PC-3 (cell line): Measurements from ENCODE around the gene TSPEAR. TPM values are rescaled to one million over a fixed set of nuclear protein-coding genes. Genes with fewer than 3 reads are reported as not detected.

Source experiments
- ATAC-seq: fragments of 200-7000 bp; cut with Tn5 transposase; 2 replicates; pipeline ENCODE4 v1.9.1; 2020; ENCODE audit warnings: mild to moderate bottlenecking, moderate library complexity
- BruUV-seq: library from RNA; stranded (reverse); fragments of 400-500 nt; replicated peaks from 2 replicates; lab custom pipeline; 2021; lab: Mats Ljungman, UMichigan
- CTCF ChIA-PET: fragments of 300-600 bp; sonication (Branson Sonifier 250); formaldehyde crosslinking; loops from one replicate; lab custom pipeline; 2022; ENCODE audit warnings: antibody characterized with exemption; lab: Charles Lee
- POLR2A ChIA-PET: fragments of 300-600 bp; sonication (Branson Sonifier 250); formaldehyde crosslinking; loops from one replicate; lab custom pipeline; 2022; ENCODE audit warnings: antibody characterized with exemption; ENCODE audit not compliant: unreplicated experiment; lab: Charles Lee
- DNase-seq: peaks from one replicate; pipeline ENCODE4 v3.0.0-alpha.2; 2015
- H2AFZ ChIP-seq: fragments of 300-600 bp; sonication (generic); 2 replicates; pipeline ENCODE4 v1.6.0; 2016; ENCODE audit warnings: antibody characterized with exemption, low read length
- H3F3A ChIP-seq: fragments of 300-600 bp; sonication (generic); one replicate; pipeline ENCODE4 v1.6.0; 2017; ENCODE audit warnings: antibody characterized with exemption, low read length, control low read depth, mild to moderate bottlenecking; ENCODE audit not compliant: unreplicated experiment
- H3K27ac ChIP-seq: fragments of 300-600 bp; sonication (generic); 2 replicates; pipeline ENCODE4 v1.5.1; 2016; ENCODE audit warnings: mild to moderate bottlenecking, low read length
- H3K27me3 ChIP-seq: fragments of 300-600 bp; sonication (generic); 2 replicates; pipeline ENCODE4 v1.6.1; 2016; ENCODE audit warnings: low read length, mixed read lengths
- H3K36me3 ChIP-seq: fragments of 300-600 bp; sonication (generic); 2 replicates; pipeline ENCODE4 v1.6.1; 2016; ENCODE audit warnings: low read depth, mixed run types, low read length, mixed read lengths
- H3K4me1 ChIP-seq: fragments of 300-600 bp; sonication (generic); 2 replicates; pipeline ENCODE4 v1.5.1; 2016; ENCODE audit warnings: low read length; ENCODE audit not compliant: insufficient read depth
- H3K4me2 ChIP-seq: fragments of 300-600 bp; sonication (generic); 2 replicates; pipeline ENCODE4 v1.6.0; 2016; ENCODE audit warnings: low read length
- H3K4me3 ChIP-seq: fragments of 300-600 bp; sonication (generic); 2 replicates; pipeline ENCODE4 v1.5.1; 2016; ENCODE audit warnings: mild to moderate bottlenecking, low read length, mixed read lengths
- H3K79me2 ChIP-seq: fragments of 300-600 bp; sonication (generic); 2 replicates; pipeline ENCODE4 v1.6.1; 2017; ENCODE audit warnings: low read length, mixed read lengths
- H3K9ac ChIP-seq: fragments of 300-600 bp; sonication (generic); 2 replicates; pipeline ENCODE4 v1.6.0; 2016; ENCODE audit warnings: mild to moderate bottlenecking, low read length
- H3K9me2 ChIP-seq: fragments of 300-600 bp; sonication (generic); replicated peaks from 2 replicates; pipeline ENCODE4 v1.6.1; 2016; ENCODE audit warnings: mixed run types, low read length, mixed read lengths
- H3K9me3 ChIP-seq: fragments of 300-600 bp; sonication (generic); 2 replicates; pipeline ENCODE4 v1.6.1; 2016; ENCODE audit warnings: low read length, mixed read lengths
- H4K20me1 ChIP-seq: fragments of 300-600 bp; sonication (generic); 2 replicates; pipeline ENCODE4 v1.6.1; 2016; ENCODE audit warnings: low read length, mixed read lengths
- EZH2 ChIP-seq: fragments of 300-600 bp; sonication (generic); IDR thresholded peaks from one replicate; pipeline ENCODE4 v1.6.1; 2017; ENCODE audit warnings: antibody characterized with exemption, mild to moderate bottlenecking, low read length; ENCODE audit not compliant: unreplicated experiment
- EZH2phosphoT487 ChIP-seq: fragments of 300-600 bp; sonication (generic); IDR thresholded peaks from 2 replicates; pipeline ENCODE4 v1.6.1; 2018; ENCODE audit warnings: mild to moderate bottlenecking, antibody characterized with exemption, low read length, borderline replicate concordance
- intact Hi-C: fragments of 100-400 bp; cut with micrococcal nuclease; formaldehyde crosslinking; loops from 2 replicates; pipeline ENCODE4 v1.9.0; 2023
- total RNA-seq: library from RNA; depleted of rRNA; stranded (reverse); fragments of >200 nt; gene quantifications from 2 replicates; pipeline ENCODE4 v1.2.3, GENCODE V29; 2014
- TF ChIP-seq, protein P1 (sequence below): fragments of 300-600 bp; sonication (generic); conservative IDR thresholded peaks from 2 replicates; pipeline ENCODE4 v1.5.1; 2017; ENCODE audit warnings: antibody characterized with exemption, low read depth, mild to moderate bottlenecking, low read length

The TSPEAR gene
- total RNA-seq, 1 experiment from 2014 or later = 2.1 TPM

DNA sequence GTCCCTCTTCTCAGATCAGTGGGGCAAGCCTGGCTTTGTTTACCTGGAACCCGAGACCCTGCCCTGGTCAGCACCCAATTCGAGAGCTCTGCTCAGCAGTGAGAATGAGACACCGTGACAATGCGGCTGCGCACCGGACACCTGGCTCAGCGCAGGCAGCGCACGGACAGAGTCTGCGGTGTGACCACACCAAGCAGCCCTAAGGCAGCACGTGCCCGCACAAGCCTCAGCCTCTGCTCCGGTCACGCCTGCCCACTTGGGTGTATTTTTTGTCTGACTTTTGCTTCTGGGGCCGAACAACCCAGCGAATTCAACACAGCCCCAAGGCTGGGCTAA, 94.8 kb downstream of the TSPEAR start:
- Histone ChIP-seq H3K9ac (no peak overlapping the region), H4K20me1 (no peaks in the 10 kb centered on the region), H3K4me1 (no peaks in the 10 kb centered on the region), H3K27ac (no peak overlapping the region), H3K79me2 (no peaks in the 10 kb centered on the region), H3K4me3 (no peak overlapping the region), H3F3A (no peaks in the 10 kb centered on the region), H3K9me3 (peaks cover 6% of the 10 kb centered on the region; the same call in 1 of the 2 replicates), H3K9me2 (no peaks in the 10 kb centered on the region), H3K4me2 (no peak overlapping the region), H3K27me3 (no peaks in the 10 kb centered on the region), H2AFZ (no peak overlapping the region), H3K36me3 (no peaks in the 10 kb centered on the region)
- intact Hi-C loops = no loop called here
- ATAC-seq = no peak
- ChIA-PET POLR2A (no interaction called here), CTCF (no interaction called here)
- no TSS peak for BruUV-seq
- no peak for DNase-seq
- TF ChIP-seq, protein P1, sequence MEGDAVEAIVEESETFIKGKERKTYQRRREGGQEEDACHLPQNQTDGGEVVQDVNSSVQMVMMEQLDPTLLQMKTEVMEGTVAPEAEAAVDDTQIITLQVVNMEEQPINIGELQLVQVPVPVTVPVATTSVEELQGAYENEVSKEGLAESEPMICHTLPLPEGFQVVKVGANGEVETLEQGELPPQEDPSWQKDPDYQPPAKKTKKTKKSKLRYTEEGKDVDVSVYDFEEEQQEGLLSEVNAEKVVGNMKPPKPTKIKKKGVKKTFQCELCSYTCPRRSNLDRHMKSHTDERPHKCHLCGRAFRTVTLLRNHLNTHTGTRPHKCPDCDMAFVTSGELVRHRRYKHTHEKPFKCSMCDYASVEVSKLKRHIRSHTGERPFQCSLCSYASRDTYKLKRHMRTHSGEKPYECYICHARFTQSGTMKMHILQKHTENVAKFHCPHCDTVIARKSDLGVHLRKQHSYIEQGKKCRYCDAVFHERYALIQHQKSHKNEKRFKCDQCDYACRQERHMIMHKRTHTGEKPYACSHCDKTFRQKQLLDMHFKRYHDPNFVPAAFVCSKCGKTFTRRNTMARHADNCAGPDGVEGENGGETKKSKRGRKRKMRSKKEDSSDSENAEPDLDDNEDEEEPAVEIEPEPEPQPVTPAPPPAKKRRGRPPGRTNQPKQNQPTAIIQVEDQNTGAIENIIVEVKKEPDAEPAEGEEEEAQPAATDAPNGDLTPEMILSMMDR = no peak

- DNase-seq = no peak
- H3K79me2 ChIP-seq = no peaks in the 10 kb centered on the region
- H3K27me3 ChIP-seq = no peaks in the 10 kb centered on the region
- no peak overlapping the region for H3K4me3 ChIP-seq
- no peaks in the 10 kb centered on the region for H3F3A ChIP-seq
- intact Hi-C loops = no loop called here
- ChIA-PET CTCF (no interaction called here), POLR2A (no interaction called here)
- H3K9ac ChIP-seq = no peak overlapping the region
- H3K9me3 ChIP-seq = peaks cover 7% of the 10 kb centered on the region; the same call in 1 of the 2 replicates
- no peak for ATAC-seq
- TF ChIP-seq, protein P1 = no peak
- TF ChIP-seq EZH2 (no peak), EZH2phosphoT487 (no peak)
- no peaks in the 10 kb centered on the region for H4K20me1 ChIP-seq
- H2AFZ ChIP-seq = no peak overlapping the region
- no peaks in the 10 kb centered on the region for H3K4me1 ChIP-seq
- H3K9me2 ChIP-seq = no peaks in the 10 kb centered on the region
- H3K4me2 ChIP-seq = no peak overlapping the region
- H3K36me3 ChIP-seq = no peaks in the 10 kb centered on the region
- BruUV-seq = no TSS peak
- no peak overlapping the region for H3K27ac ChIP-seq
These were observed 95.3 kb downstream of the TSPEAR start for GRCh38 chr21:44615911-44616590.

DNA sequence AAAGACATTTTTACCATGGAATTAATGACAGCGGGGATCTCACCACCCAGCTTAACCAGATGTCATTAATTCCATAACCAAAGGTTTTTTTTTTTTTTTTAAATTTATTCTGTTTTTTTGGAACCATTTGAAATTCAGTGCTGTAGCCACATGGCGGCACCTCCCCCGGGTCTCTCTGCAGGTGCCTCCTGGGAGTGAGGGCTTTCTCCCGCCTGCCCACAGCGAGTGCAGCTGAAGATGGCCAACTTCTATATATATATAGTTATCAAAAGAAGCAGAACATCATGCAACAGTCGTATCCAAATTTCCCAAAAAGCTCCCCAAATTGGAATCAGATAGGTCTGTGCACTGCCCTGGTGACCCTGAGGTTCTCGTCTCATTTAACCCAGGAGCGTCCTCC, 95.9 kb downstream of the TSPEAR start:
- no peak overlapping the region for H3K4me2 ChIP-seq
- ChIA-PET POLR2A (no interaction called here), CTCF (no interaction called here)
- H3K9ac ChIP-seq = no peak overlapping the region
- H3K4me3 ChIP-seq = no peak overlapping the region
- H4K20me1 ChIP-seq = no peaks in the 10 kb centered on the region
- 0 out of 2 replicates have a peak, but pooled peaks cover 3% of the 10 kb centered on the region for H3K9me3 ChIP-seq
- no peaks in the 10 kb centered on the region for H3K36me3 ChIP-seq
- ATAC-seq (no peak), DNase-seq (no peak)
- H3K27ac ChIP-seq = no peak overlapping the region
- H3K27me3 ChIP-seq = no peaks in the 10 kb centered on the region
- H2AFZ ChIP-seq = no peak overlapping the region
- no peaks in the 10 kb centered on the region for H3F3A ChIP-seq
- H3K4me1 ChIP-seq = no peaks in the 10 kb centered on the region
- BruUV-seq = no TSS peak
- no peaks in the 10 kb centered on the region for H3K9me2 ChIP-seq
- no peak for TF ChIP-seq EZH2
- TF ChIP-seq EZH2phosphoT487 = no peak
- TF ChIP-seq, protein P1 = no peak
- intact Hi-C loops = no loop called here
- no peaks in the 10 kb centered on the region for H3K79me2 ChIP-seq
